Central memory CD8-positive, alpha-beta T cell (primary cell): ENCODE measurements around the gene KLF9.
"Not testable (repeated sequence)": the region's sequence is repeated elsewhere in the genome, so short reads cannot be mapped to it uniquely, and the experiment has no call there.

Source experiments
- ATAC-seq: fragments of 150-1000 bp; cut with Tn5 transposase; replicated peaks from 2 replicates; pipeline ENCODE4 v1.10.0; 2022; ENCODE audit warnings: mild to moderate bottlenecking, moderate FRiP score, moderate number of reproducible peaks; ENCODE audit not compliant: poor library complexity, severe bottlenecking; ENCODE audit errors: extremely low read depth
- DNase-seq, 2 donors: peaks; one replicate each; pipeline ENCODE4 v3.0.0; 2021; ENCODE audit warnings: low spot score in 2 of 2
- H3K27ac Mint-ChIP-seq: one replicate; pipeline ENCODE4 v1.8.0; 2022; ENCODE audit warnings: low read depth, mild to moderate bottlenecking, moderate library complexity, mixed read lengths
- H3K27me3 Mint-ChIP-seq: one replicate; pipeline ENCODE4 v1.8.0; 2022; ENCODE audit warnings: mixed read lengths
- H3K36me3 Mint-ChIP-seq: one replicate; pipeline ENCODE4 v1.8.0; 2022; ENCODE audit warnings: mild to moderate bottlenecking, moderate library complexity, mixed read lengths; ENCODE audit not compliant: insufficient read depth
- H3K4me1 Mint-ChIP-seq: one replicate; pipeline ENCODE4 v1.8.0; 2022; ENCODE audit warnings: mixed read lengths
- H3K4me3 Mint-ChIP-seq: one replicate; pipeline ENCODE4 v1.8.0; 2022; ENCODE audit warnings: mild to moderate bottlenecking, moderate library complexity, mixed read lengths
- H3K9me3 Mint-ChIP-seq: one replicate; pipeline ENCODE4 v1.8.0; 2022; ENCODE audit warnings: mixed read lengths

KLF9 gene

GRCh38 chr9:70408393-70409040, 5.9 kb downstream of the KLF9 start:
- peaks cover 27% of the 10 kb centered on the region for H3K36me3 Mint-ChIP-seq
- H3K27ac Mint-ChIP-seq: no peak overlapping the region
- H3K4me1 Mint-ChIP-seq: peaks cover 75% of the 10 kb centered on the region
- H3K4me3 Mint-ChIP-seq: no peak overlapping the region
- no peak for DNase-seq
- ATAC-seq: no peak
- no peaks in the 10 kb centered on the region for H3K9me3 Mint-ChIP-seq
- H3K27me3 Mint-ChIP-seq: no peaks in the 10 kb centered on the region

DNA sequence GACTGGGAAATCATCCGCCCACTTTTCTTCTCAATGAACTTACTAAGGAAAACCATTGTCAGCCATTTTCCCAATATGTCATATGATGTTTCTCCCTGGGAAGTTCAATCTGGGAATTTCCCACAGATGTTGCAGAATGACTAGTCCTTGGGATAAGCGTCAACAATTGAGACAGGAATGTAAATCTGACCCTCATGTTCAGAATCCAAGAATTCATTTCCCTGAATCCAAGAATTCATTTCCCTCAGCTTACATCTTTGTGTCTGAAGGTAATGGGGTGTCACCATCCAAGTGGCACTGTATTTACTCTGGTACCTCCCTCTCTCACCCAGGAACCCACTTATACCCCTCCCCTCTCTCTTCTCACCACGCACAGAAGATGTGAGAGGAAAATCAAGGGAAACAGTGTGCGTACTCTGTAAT, 7.4 kb downstream of the KLF9 start:
- DNase-seq (no peak), ATAC-seq (no peak)
- H3K4me1 Mint-ChIP-seq: peaks cover 76% of the 10 kb centered on the region
- H3K27ac Mint-ChIP-seq: peak overlapping the region; percentile 91
- no peaks in the 10 kb centered on the region for H3K27me3 Mint-ChIP-seq
- no peaks in the 10 kb centered on the region for H3K9me3 Mint-ChIP-seq
- H3K36me3 Mint-ChIP-seq: peaks cover 17% of the 10 kb centered on the region
- H3K4me3 Mint-ChIP-seq: peak overlapping the region; percentile 72

DNA sequence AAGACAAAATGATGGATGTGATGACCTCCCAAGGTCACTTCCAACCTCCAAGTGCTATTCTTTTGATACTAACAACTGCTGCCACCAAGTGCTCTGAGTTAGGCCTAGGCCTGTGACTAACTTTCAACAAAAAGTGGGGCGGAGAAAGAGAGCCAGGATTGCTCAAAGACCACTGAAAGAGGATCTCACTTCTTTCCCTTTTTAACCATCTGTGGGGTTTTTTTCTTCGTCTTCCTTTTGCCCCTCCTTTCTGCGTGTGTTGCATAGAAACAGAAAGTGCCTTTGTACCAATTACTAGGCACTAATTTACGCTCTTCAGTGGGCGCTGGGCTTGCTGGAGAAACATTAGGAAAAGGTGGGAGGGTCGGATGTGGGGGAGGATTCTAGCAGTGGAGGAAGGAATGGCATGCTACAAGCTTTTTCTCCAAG, 8.0 kb downstream of the KLF9 start:
- peak; percentile 39 for ATAC-seq
- Mint-ChIP-seq H3K27me3 (no peaks in the 10 kb centered on the region), H3K9me3 (no peaks in the 10 kb centered on the region), H3K36me3 (peaks cover 11% of the 10 kb centered on the region), H3K27ac (peak overlapping the region; percentile 91), H3K4me1 (peaks cover 70% of the 10 kb centered on the region), H3K4me3 (peak overlapping the region; percentile 72)
- DNase-seq: no peak

GRCh38 chr9:70405808-70406433, 8.5 kb downstream of the KLF9 start:
- peak overlapping the region; percentile 91 for H3K27ac Mint-ChIP-seq
- H3K36me3 Mint-ChIP-seq: peaks cover 6% of the 10 kb centered on the region
- peaks cover 65% of the 10 kb centered on the region for H3K4me1 Mint-ChIP-seq
- peak overlapping the region; percentile 72 for H3K4me3 Mint-ChIP-seq
- DNase-seq: no peak
- ATAC-seq: no peak
- no peaks in the 10 kb centered on the region for H3K9me3 Mint-ChIP-seq
- H3K27me3 Mint-ChIP-seq: no peaks in the 10 kb centered on the region

GRCh38 chr9:70404261-70404660, 10.2 kb downstream of the KLF9 start:
- peak overlapping the region; percentile 30 for H3K4me3 Mint-ChIP-seq
- DNase-seq: no peak
- H3K4me1 Mint-ChIP-seq: peaks cover 67% of the 10 kb centered on the region
- no peak for ATAC-seq
- no peaks in the 10 kb centered on the region for H3K9me3 Mint-ChIP-seq
- peaks cover 2% of the 10 kb centered on the region for H3K36me3 Mint-ChIP-seq
- no peaks in the 10 kb centered on the region for H3K27me3 Mint-ChIP-seq
- H3K27ac Mint-ChIP-seq: peak overlapping the region; percentile 22

- Mint-ChIP-seq H3K4me1 (peaks cover 73% of the 10 kb centered on the region), H3K4me3 (no peak overlapping the region), H3K9me3 (no peaks in the 10 kb centered on the region), H3K27me3 (no peaks in the 10 kb centered on the region), H3K27ac (no peak overlapping the region), H3K36me3 (peaks cover 2% of the 10 kb centered on the region)
- DNase-seq: no peak
- no peak for ATAC-seq
Observed at GRCh38 chr9:70403618-70404025, 10.8 kb downstream of the KLF9 start.

- DNase-seq: no peak
- H3K4me1 Mint-ChIP-seq: peaks cover 72% of the 10 kb centered on the region
- no peak overlapping the region for H3K4me3 Mint-ChIP-seq
- peaks cover 3% of the 10 kb centered on the region for H3K36me3 Mint-ChIP-seq
- H3K27ac Mint-ChIP-seq: no peak overlapping the region
- no peaks in the 10 kb centered on the region for H3K27me3 Mint-ChIP-seq
- ATAC-seq: no peak
- H3K9me3 Mint-ChIP-seq: no peaks in the 10 kb centered on the region
Observed at GRCh38 chr9:70403166-70403565, 11.3 kb downstream of the KLF9 start.

- Mint-ChIP-seq H3K27ac (no peak overlapping the region), H3K27me3 (no peaks in the 10 kb centered on the region), H3K4me3 (no peak overlapping the region), H3K4me1 (peaks cover 72% of the 10 kb centered on the region), H3K36me3 (peaks cover 4% of the 10 kb centered on the region), H3K9me3 (no peaks in the 10 kb centered on the region)
- DNase-seq (no peak), ATAC-seq (no peak)
Observed at GRCh38 chr9:70402213-70402612, 12.2 kb downstream of the KLF9 start.

DNA sequence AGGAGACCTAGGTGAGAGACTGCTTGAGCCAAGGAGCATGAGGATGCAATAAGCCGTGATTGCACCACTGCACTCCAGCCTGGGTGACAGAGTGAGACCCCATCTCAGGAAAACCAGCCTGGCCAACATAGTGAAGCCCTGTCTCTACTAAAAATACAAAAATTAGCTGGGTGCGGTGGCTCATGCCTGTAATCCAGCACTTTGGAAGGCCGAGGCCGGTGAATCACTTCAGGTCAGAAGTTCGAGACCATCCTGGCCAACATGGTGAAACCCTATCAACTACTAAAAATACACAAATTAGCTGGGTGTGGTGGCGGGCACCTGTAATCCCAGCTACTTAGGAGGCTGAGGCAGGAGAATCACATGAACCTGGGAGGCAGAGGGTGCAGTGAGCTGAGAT, 13.2 kb downstream of the KLF9 start:
- not testable (repeated sequence) for H3K36me3 Mint-ChIP-seq, H3K27ac Mint-ChIP-seq, H3K9me3 Mint-ChIP-seq, DNase-seq, ATAC-seq, H3K4me3 Mint-ChIP-seq, H3K27me3 Mint-ChIP-seq
- peaks cover 71% of the 10 kb centered on the region for H3K4me1 Mint-ChIP-seq

DNA sequence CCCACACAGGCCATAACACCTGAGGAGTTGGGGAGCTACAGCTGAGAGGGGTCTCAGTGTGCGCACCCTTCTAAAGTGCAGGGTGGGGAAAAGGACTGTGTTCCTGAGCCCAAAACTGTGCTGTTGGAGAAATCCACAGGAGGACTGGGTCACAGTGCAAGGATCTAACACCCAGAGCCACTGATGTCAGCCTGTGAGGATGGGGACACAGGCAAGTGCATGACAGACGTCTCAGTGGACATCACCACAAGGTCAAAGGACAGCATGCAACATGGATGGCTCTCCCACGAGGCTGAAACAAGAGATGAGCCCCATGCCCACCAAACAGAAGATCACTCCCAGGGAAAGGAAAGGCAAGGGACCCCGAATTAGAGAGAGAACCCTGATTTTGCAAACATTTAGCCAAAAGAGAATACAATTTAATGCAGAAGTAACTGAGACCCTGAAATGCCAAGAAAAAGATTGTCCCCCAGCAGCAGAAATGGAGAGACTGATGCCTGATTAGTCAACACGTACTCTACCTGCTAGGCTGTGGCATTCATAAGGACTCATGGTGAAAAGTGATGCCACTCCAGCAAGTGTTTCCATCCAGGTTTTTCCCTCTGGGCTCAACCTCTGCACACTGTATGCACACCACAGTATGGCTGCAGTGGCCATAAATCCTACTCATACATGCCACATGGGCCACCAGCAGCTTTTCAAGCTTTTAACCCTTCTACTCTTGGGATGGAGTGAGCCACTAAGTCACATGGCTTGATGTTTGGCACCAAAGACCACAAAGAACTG, 14.2 kb downstream of the KLF9 start:
- no peak for ATAC-seq
- Mint-ChIP-seq H3K27ac (peak overlapping the region; percentile 14), H3K36me3 (peaks cover 9% of the 10 kb centered on the region), H3K9me3 (no peaks in the 10 kb centered on the region), H3K4me3 (no peak overlapping the region), H3K4me1 (peaks cover 68% of the 10 kb centered on the region), H3K27me3 (no peaks in the 10 kb centered on the region)
- DNase-seq: no peak

DNA sequence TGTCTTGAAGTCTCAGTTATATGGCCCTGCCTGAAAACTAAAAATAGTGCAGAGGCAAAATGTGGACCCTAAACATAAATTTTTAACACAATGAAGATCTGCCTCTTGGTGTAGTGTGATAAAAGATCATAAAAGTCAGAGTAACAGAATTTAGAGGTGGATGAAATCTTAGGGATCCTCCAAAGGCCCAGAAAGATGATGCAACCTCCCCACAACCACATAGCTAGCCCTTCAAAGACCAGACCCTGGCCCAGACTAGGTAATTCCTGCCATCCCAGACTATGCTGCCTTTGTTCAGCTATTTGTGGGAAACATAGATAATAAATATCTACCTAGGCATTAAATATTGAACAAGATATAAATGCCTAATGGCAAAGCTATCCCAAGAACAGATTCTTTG, 15.3 kb downstream of the KLF9 start:
- peak overlapping the region; percentile 87 for H3K27ac Mint-ChIP-seq
- peaks cover 7% of the 10 kb centered on the region for H3K36me3 Mint-ChIP-seq
- H3K4me1 Mint-ChIP-seq: peaks cover 69% of the 10 kb centered on the region
- no peak for ATAC-seq
- no peaks in the 10 kb centered on the region for H3K27me3 Mint-ChIP-seq
- no peak for DNase-seq
- H3K4me3 Mint-ChIP-seq: peak overlapping the region; percentile 60
- H3K9me3 Mint-ChIP-seq: no peaks in the 10 kb centered on the region

DNA sequence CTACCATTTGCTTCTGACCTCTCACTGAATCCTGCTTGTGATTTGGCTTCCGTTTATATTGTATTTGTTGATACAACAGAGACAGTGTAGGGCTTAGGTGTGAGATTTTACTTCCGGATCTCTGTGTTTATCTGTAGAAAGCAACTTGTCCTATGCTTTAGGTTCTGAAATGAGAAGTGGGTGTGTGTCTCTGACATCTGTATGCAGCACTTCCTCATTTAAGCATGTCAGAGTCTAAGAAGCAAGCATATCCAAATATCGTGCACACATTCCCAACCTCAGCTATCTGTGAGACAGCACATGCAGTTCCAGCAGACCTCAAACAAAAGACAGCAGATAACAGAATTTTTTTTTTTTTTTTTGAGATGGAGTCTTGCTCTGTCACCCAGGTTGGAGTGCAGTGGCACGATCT, 16.3 kb downstream of the KLF9 start:
- DNase-seq (peak in 1 of 2 donors; percentile 25), ATAC-seq (peak; percentile 98)
- Mint-ChIP-seq H3K4me1 (peaks cover 66% of the 10 kb centered on the region), H3K36me3 (peaks cover 7% of the 10 kb centered on the region), H3K9me3 (no peaks in the 10 kb centered on the region), H3K27ac (peak overlapping the region; percentile 87), H3K4me3 (peak overlapping the region; percentile 60), H3K27me3 (no peaks in the 10 kb centered on the region)

DNA sequence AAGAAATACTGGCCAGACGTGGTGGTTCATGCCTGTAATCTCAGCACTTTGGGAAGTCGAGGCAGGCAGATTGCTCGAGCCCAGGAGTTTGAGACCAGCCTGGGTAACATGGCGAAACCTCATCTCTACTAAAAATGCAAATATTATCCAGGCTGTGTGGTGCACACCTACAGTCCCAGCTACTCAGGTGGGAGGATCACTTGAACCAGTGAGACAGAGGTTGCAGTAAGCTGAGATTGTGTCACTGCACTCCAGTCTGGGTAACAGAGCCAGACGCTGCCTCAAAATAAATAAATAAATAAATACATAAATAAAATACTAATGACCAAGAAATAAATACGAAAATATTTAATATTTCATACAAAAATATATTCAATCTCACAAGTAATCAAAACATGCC, 18.8 kb downstream of the KLF9 start:
- Mint-ChIP-seq H3K4me3 (no peak overlapping the region), H3K27ac (peak overlapping the region; percentile 44), H3K36me3 (peaks cover 10% of the 10 kb centered on the region), H3K9me3 (no peaks in the 10 kb centered on the region), H3K27me3 (no peaks in the 10 kb centered on the region), H3K4me1 (peaks cover 82% of the 10 kb centered on the region)
- no peak for ATAC-seq
- DNase-seq: no peak
